ENCODE measurements around the gene HELB.

The HELB gene

GRCh38 chr12:66331814-66332213, 29.5 kb downstream of the HELB start:
- Histone ChIP-seq H3K9ac (no peak overlapping the region), H2AFZ (no peak overlapping the region), H3K36me3 (ENCODE audit: control insufficient read depth, insufficient read depth, low read length) (no peaks in the 10 kb centered on the region)

DNA sequence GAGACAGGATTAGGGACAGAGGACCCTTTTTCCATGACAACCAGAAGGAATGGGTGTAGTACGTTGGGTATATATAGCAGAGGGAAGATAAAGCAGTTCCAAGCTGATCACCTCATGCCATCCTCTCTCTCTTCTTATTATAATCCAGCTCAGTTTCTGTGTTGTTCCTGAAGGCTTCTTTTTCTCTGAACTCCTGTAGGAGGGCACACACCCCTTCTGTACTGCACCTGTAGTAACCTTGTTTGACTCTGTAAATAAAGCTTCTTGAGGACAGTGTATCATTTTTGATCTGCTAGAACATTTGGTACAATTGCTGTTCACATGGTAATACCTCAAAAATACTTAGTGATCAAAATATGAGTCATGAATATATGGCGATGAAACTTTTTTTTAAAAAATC, 33.5 kb downstream of the HELB start:
- no peak overlapping the region for H3K4me2 ChIP-seq (ENCODE audit: low read length)
- H3K9me3 ChIP-seq (ENCODE audit: control insufficient read depth, low read length), result no peaks in the 10 kb centered on the region
- H3K27ac ChIP-seq, result no peak overlapping the region

More at GRCh38 chr12:66331814-66332213, 29.5 kb downstream of the HELB start:
- Histone ChIP-seq H3K9me3 (ENCODE audit: control insufficient read depth, low read length) (no peaks in the 10 kb centered on the region), H3K27ac (no peak overlapping the region), H3K4me2 (ENCODE audit: low read length) (no peak overlapping the region), H3K27me3 (ENCODE audit: control insufficient read depth, insufficient read depth, low read length) (no peaks in the 10 kb centered on the region), H3K4me1 (no peaks in the 10 kb centered on the region), H3K79me2 (no peaks in the 10 kb centered on the region), H3K4me3 (ENCODE audit: low read depth, low read length) (no peak overlapping the region)
- no peak for TF ChIP-seq CTCF (IDR thresholded peaks at IDR 0.05)

DNA sequence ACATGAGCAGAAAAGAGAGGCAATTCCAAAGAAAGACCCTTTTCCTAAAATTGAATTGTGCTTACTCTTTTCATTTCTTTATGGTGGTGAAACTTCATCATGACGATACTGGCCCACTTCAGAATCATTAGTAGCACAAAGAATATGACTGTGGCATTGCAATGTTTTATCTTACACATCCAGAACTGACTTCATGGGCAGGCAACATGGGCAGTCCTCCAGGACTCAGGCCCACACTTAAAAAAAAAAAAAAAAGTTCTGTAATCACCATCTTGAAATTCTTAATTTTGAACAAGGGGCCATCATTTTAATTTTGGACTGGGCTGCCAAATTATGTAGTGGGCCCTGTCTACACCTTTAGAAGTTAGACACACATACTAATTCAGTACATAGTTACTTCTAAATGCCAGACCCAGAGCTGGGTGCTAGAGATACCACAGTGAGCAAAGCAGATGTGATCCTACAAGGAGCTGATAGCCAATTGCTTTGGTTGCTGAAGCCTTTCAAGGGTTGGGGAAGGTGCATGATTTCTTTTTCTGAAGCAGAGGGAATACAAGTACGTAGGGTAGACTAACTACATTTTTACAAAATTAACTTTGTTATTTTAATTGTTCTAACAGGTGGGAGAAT, 35.2 kb downstream of the HELB start:
- Histone ChIP-seq H2AFZ (no peak overlapping the region), H3K4me2 (ENCODE audit: low read length) (no peak overlapping the region), H3K27me3 (ENCODE audit: control insufficient read depth, insufficient read depth, low read length) (no peaks in the 10 kb centered on the region), H3K4me3 (ENCODE audit: low read depth, low read length) (no peak overlapping the region), H3K79me2 (no peaks in the 10 kb centered on the region), H3K4me1 (no peaks in the 10 kb centered on the region), H3K9me3 (ENCODE audit: control insufficient read depth, low read length) (no peaks in the 10 kb centered on the region), H3K27ac (no peak overlapping the region), H3K9ac (no peak overlapping the region), H3K36me3 (ENCODE audit: control insufficient read depth, insufficient read depth, low read length) (no peaks in the 10 kb centered on the region)
- TF ChIP-seq CTCF (IDR thresholded peaks at IDR 0.05), result no peak

More for the DNA sequence above, 33.5 kb downstream of the HELB start:
- no peaks in the 10 kb centered on the region for H3K27me3 ChIP-seq (ENCODE audit: control insufficient read depth, insufficient read depth, low read length)
- no peak overlapping the region for H2AFZ ChIP-seq
- H3K79me2 ChIP-seq, result no peaks in the 10 kb centered on the region
- no peak for TF ChIP-seq CTCF (IDR thresholded peaks at IDR 0.05)
- H3K4me3 ChIP-seq (ENCODE audit: low read depth, low read length), result no peak overlapping the region
- no peak overlapping the region for H3K9ac ChIP-seq
- H3K36me3 ChIP-seq (ENCODE audit: control insufficient read depth, insufficient read depth, low read length), result no peaks in the 10 kb centered on the region
- H3K4me1 ChIP-seq, result no peaks in the 10 kb centered on the region

GRCh38 chr12:66340131-66340530, 37.8 kb downstream of the HELB start:
- H3K4me2 ChIP-seq (ENCODE audit: low read length), result no peak overlapping the region
- no peaks in the 10 kb centered on the region for H3K9me3 ChIP-seq (ENCODE audit: control insufficient read depth, low read length)

More at GRCh38 chr12:66340131-66340530, 37.8 kb downstream of the HELB start:
- TF ChIP-seq CTCF (IDR thresholded peaks at IDR 0.05), result no peak
- Histone ChIP-seq H3K4me1 (no peaks in the 10 kb centered on the region), H3K4me3 (ENCODE audit: low read depth, low read length) (no peak overlapping the region), H3K36me3 (ENCODE audit: control insufficient read depth, insufficient read depth, low read length) (no peaks in the 10 kb centered on the region), H3K79me2 (no peaks in the 10 kb centered on the region), H2AFZ (no peak overlapping the region), H3K27ac (no peak overlapping the region), H3K9ac (no peak overlapping the region), H3K27me3 (ENCODE audit: control insufficient read depth, insufficient read depth, low read length) (no peaks in the 10 kb centered on the region)

Data from parathyroid adenoma (tissue), 2 donors.